ENCODE results near the gene VEPH1. TPM values are rescaled to one million over a fixed set of nuclear protein-coding genes. Genes with fewer than 3 reads are reported as not detected.

VEPH1 gene
- total RNA-seq, 1 experiment from 2014 or later: 2.4 TPM

- BruUV-seq (replicated peaks): no TSS peak
- ChIA-PET POLR2A (interaction anchor here (0.6 kb wide), 1 partner anchor 20 kb away, joined by 3 read pairs; no protein-coding TSS in a partner anchor), CTCF (no interaction called here)
- Mint-ChIP-seq H3K4me3 (ENCODE audit: unreplicated experiment) (no peak overlapping the region), H3K36me3 (ENCODE audit: insufficient read depth, unreplicated experiment) (no peaks in the 10 kb centered on the region), H3K4me1 (ENCODE audit: insufficient read depth, unreplicated experiment) (peaks cover 22% of the 10 kb centered on the region), H3K27me3 (ENCODE audit: insufficient read depth, unreplicated experiment) (no peaks in the 10 kb centered on the region), H3K9me3 (ENCODE audit: unreplicated experiment) (peaks cover 4% of the 10 kb centered on the region), H3K27ac (ENCODE audit: low read depth, unreplicated experiment) (no peak overlapping the region)
- TF ChIP-seq, protein P1, sequence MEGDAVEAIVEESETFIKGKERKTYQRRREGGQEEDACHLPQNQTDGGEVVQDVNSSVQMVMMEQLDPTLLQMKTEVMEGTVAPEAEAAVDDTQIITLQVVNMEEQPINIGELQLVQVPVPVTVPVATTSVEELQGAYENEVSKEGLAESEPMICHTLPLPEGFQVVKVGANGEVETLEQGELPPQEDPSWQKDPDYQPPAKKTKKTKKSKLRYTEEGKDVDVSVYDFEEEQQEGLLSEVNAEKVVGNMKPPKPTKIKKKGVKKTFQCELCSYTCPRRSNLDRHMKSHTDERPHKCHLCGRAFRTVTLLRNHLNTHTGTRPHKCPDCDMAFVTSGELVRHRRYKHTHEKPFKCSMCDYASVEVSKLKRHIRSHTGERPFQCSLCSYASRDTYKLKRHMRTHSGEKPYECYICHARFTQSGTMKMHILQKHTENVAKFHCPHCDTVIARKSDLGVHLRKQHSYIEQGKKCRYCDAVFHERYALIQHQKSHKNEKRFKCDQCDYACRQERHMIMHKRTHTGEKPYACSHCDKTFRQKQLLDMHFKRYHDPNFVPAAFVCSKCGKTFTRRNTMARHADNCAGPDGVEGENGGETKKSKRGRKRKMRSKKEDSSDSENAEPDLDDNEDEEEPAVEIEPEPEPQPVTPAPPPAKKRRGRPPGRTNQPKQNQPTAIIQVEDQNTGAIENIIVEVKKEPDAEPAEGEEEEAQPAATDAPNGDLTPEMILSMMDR (IDR thresholded peaks at IDR 0.05; ENCODE audit: unreplicated experiment): no peak
- intact Hi-C loops (cut with micrococcal nuclease): no loop called here
- no peak for DNase-seq (ENCODE audit: unreplicated experiment)
These were observed 217.2 kb downstream of the VEPH1 start for GRCh38 chr3:157285966-157286365.

DNA sequence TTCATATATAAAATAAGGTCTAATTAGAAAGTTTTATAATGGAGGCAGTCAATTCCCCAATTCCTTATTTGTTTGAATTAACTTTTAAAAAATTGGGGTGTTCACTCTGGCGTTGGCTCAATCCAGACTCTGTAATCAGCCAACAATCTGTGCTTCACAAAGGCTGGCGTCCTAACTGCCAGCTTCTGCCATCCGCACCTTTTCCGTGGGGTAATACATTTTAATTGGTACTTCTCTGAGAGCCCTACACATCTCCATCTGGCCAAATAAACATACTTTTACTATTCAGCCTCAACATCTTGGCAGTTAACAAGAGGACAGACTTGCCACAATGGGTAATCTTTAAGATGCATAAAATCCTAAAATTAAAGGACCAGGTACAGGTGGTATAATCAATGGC is 218.1 kb downstream of the VEPH1 start:
- no peaks in the 10 kb centered on the region for H3K27me3 Mint-ChIP-seq (ENCODE audit: insufficient read depth, unreplicated experiment)
- TF ChIP-seq, protein P1 (IDR thresholded peaks at IDR 0.05; ENCODE audit: unreplicated experiment): no peak
- H3K4me3 Mint-ChIP-seq (ENCODE audit: unreplicated experiment): no peak overlapping the region
- no peak overlapping the region for H3K27ac Mint-ChIP-seq (ENCODE audit: low read depth, unreplicated experiment)
- no TSS peak for BruUV-seq (replicated peaks)
- ChIA-PET CTCF (interaction anchor here (1.0 kb wide), 1 partner anchor 240 kb away, joined by 3 read pairs; no protein-coding TSS in a partner anchor), POLR2A (no interaction called here)
- intact Hi-C loops (cut with micrococcal nuclease): no loop called here
- no peaks in the 10 kb centered on the region for H3K36me3 Mint-ChIP-seq (ENCODE audit: insufficient read depth, unreplicated experiment)
- no peak for DNase-seq (ENCODE audit: unreplicated experiment)
- H3K9me3 Mint-ChIP-seq (ENCODE audit: unreplicated experiment): peaks cover 9% of the 10 kb centered on the region
- peaks cover 18% of the 10 kb centered on the region for H3K4me1 Mint-ChIP-seq (ENCODE audit: insufficient read depth, unreplicated experiment)

DNA sequence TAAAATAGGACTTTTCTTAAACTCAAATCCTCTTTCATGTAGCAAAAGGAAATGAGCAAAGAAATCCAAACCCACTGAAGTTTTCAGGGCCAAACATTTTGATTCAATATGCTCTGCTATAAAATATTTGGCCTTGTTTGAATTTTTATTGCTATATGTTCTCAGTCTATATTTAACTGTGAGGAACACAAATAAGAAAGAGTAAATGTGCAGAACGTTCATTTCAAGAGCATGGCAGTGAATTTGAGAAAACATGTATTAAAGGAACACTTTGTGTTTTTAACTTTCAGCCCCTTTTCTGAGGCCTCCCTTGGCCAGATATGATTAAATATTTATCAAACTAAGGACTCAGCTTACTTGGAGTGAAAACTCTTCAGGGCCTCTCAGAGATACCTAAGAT is 218.5 kb downstream of the VEPH1 start:
- Mint-ChIP-seq H3K9me3 (ENCODE audit: unreplicated experiment) (peaks cover 9% of the 10 kb centered on the region), H3K27me3 (ENCODE audit: insufficient read depth, unreplicated experiment) (no peaks in the 10 kb centered on the region), H3K4me3 (ENCODE audit: unreplicated experiment) (no peak overlapping the region), H3K36me3 (ENCODE audit: insufficient read depth, unreplicated experiment) (no peaks in the 10 kb centered on the region), H3K27ac (ENCODE audit: low read depth, unreplicated experiment) (no peak overlapping the region), H3K4me1 (ENCODE audit: insufficient read depth, unreplicated experiment) (peaks cover 15% of the 10 kb centered on the region)
- no peak for DNase-seq (ENCODE audit: unreplicated experiment)
- TF ChIP-seq, protein P1 (IDR thresholded peaks at IDR 0.05; ENCODE audit: unreplicated experiment): no peak
- ChIA-PET POLR2A (no interaction called here), CTCF (interaction anchor here (1.0 kb wide), 1 partner anchor 240 kb away, joined by 3 read pairs; no protein-coding TSS in a partner anchor)
- BruUV-seq (replicated peaks): no TSS peak
- intact Hi-C loops (cut with micrococcal nuclease): no loop called here

- H3K4me3 Mint-ChIP-seq (ENCODE audit: unreplicated experiment): no peak overlapping the region
- H3K9me3 Mint-ChIP-seq (ENCODE audit: unreplicated experiment): peaks cover 9% of the 10 kb centered on the region
- H3K27ac Mint-ChIP-seq (ENCODE audit: low read depth, unreplicated experiment): peak overlapping the region; percentile 20
- TF ChIP-seq, protein P1 (IDR thresholded peaks at IDR 0.05; ENCODE audit: unreplicated experiment): no peak
- ChIA-PET CTCF (interaction anchor here (0.5 kb wide), 1 partner anchor 1509 kb away, joined by 4 read pairs; no protein-coding TSS in a partner anchor), POLR2A (interaction anchor here (0.6 kb wide), 1 partner anchor 23 kb away, joined by 3 read pairs; no protein-coding TSS in a partner anchor)
- H3K27me3 Mint-ChIP-seq (ENCODE audit: insufficient read depth, unreplicated experiment): no peaks in the 10 kb centered on the region
- BruUV-seq (replicated peaks): no TSS peak
- intact Hi-C loops (cut with micrococcal nuclease): loop anchor here (1.0 kb wide), 1 partner anchor 154 kb away; the partner anchor contains the start of gene PTX3
- H3K36me3 Mint-ChIP-seq (ENCODE audit: insufficient read depth, unreplicated experiment): no peaks in the 10 kb centered on the region
- peak; percentile 34 for DNase-seq (ENCODE audit: unreplicated experiment)
- H3K4me1 Mint-ChIP-seq (ENCODE audit: insufficient read depth, unreplicated experiment): peaks cover 15% of the 10 kb centered on the region
These were observed 220.7 kb downstream of the VEPH1 start for GRCh38 chr3:157282261-157283191.
